HepG2 (cell line): ENCODE results near the gene KCTD1.
"Not testable (repeated sequence)": the region's sequence is repeated elsewhere in the genome, so short reads cannot be mapped to it uniquely, and the experiment has no call there.

Source experiments
- ETV6 ChIP-seq: sonication (generic); formaldehyde crosslinking; conservative IDR thresholded peaks from 2 replicates; pipeline ENCODE4 v1.4.0; 2020; ENCODE audit warnings: missing genetic modification reagents
- EZH2 ChIP-seq: conservative IDR thresholded peaks from 2 replicates; pipeline ENCODE4 v1.6.1; 2012; ENCODE audit warnings: mild to moderate bottlenecking, low read depth, low read length, moderate library complexity
- GABPA ChIP-seq, 2 experiments: IDR thresholded peaks; 2 replicates each; pipeline ENCODE4 v1.6.1; 2011 to 2016; ENCODE audit warnings: low read depth in 2 of 2, low read length in 1 of 2, missing biosample characterization in 1 of 2, missing genetic modification characterization in 1 of 2
- IKZF1 ChIP-seq: fragments of 450-650 bp; IDR thresholded peaks from 2 replicates; pipeline ENCODE4 v1.7.1; 2016
- MAFK ChIP-seq, 2 experiments: IDR thresholded peaks in 1 of 2; conservative IDR thresholded peaks in 1 of 2; 2 replicates each; pipeline ENCODE4 v1.6.1; 2011; ENCODE audit warnings: improper control_type of control experiment in 2 of 2, low read length in 2 of 2
- PHB2 ChIP-seq: fragments of 450-650 bp; IDR thresholded peaks from 2 replicates; pipeline ENCODE4 v1.6.1; 2018; ENCODE audit not compliant: partially characterized antibody
- POLR2A ChIP-seq, 2 experiments: IDR thresholded peaks; 2 replicates each; pipeline ENCODE4 v1.6.1; 2011; ENCODE audit warnings: low read depth in 2 of 2, low read length in 2 of 2, mild to moderate bottlenecking in 1 of 2, moderate library complexity in 1 of 2; ENCODE audit not compliant: insufficient read depth in 1 of 2
- RAD21 ChIP-seq: fragments of 450-650 bp; formaldehyde crosslinking; IDR thresholded peaks from 2 replicates; pipeline ENCODE4 v1.5.0; 2020; ENCODE audit warnings: mild to moderate bottlenecking
- TBL1XR1 ChIP-seq: fragments of 150-350 bp; IDR thresholded peaks from 2 replicates; pipeline ENCODE4 v1.6.1; 2014; ENCODE audit warnings: borderline replicate concordance, low read length; ENCODE audit not compliant: partially characterized antibody
- ZBTB8A ChIP-seq: sonication (generic); formaldehyde crosslinking; IDR thresholded peaks from 2 replicates; pipeline ENCODE4 v1.4.0; 2020; ENCODE audit warnings: mild to moderate bottlenecking, low read depth, missing genetic modification reagents, borderline replicate concordance
- ZFP37 ChIP-seq: sonication (generic); formaldehyde crosslinking; IDR thresholded peaks from 2 replicates; pipeline ENCODE4 v1.4.0; 2020; ENCODE audit warnings: missing genetic modification reagents, borderline replicate concordance
- ZNF260 ChIP-seq: sonication (generic); formaldehyde crosslinking; IDR thresholded peaks from 2 replicates; pipeline ENCODE4 v1.4.0; 2020; ENCODE audit warnings: missing genetic modification reagents, low read depth, mild to moderate bottlenecking, borderline replicate concordance
- TF ChIP-seq, protein P1 (sequence below): sonication (generic); formaldehyde crosslinking; IDR thresholded peaks from 2 replicates; pipeline ENCODE4 v1.4.0; 2020; ENCODE audit warnings: missing genetic modification reagents

DNA sequence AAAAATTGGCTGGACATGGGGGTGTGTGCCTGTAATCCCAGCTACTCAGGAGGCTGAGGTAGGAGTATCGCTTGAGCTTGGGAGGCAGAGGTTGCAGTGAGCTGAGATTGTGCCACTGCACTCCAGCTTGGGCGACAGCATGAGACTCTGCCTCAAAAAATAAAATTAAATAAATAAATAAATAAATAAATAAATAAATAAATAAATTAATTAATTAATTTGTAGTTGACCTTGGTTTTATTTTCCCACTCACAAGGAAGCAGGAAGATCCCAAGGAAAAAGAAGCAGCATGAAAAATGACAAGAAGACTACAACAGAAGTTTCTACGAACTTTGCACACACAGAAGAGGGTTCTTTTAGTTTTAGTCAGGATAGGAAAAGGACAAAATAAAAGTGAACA is 110.7 kb downstream of the KCTD1 start:
- TF ChIP-seq, protein P1, sequence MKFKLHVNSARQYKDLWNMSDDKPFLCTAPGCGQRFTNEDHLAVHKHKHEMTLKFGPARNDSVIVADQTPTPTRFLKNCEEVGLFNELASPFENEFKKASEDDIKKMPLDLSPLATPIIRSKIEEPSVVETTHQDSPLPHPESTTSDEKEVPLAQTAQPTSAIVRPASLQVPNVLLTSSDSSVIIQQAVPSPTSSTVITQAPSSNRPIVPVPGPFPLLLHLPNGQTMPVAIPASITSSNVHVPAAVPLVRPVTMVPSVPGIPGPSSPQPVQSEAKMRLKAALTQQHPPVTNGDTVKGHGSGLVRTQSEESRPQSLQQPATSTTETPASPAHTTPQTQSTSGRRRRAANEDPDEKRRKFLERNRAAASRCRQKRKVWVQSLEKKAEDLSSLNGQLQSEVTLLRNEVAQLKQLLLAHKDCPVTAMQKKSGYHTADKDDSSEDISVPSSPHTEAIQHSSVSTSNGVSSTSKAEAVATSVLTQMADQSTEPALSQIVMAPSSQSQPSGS (CRISPR knock-in tag): not testable (repeated sequence)
- TF ChIP-seq PHB2; RAD21 (CRISPR knock-in tag); ZFP37 (CRISPR knock-in tag); IKZF1; ZNF260 (CRISPR knock-in tag); ETV6; TBL1XR1; MAFK (conservative IDR thresholded peaks at IDR 0.05 in 1 of 2, IDR thresholded peaks at IDR 0.05 in 1 of 2; ENCODE audit: low read length in 2 of 2); POLR2A (IDR thresholded peaks at IDR 0.05; ENCODE audit: insufficient read depth in 1 of 2, low read depth in 2 of 2, low read length in 2 of 2); ZBTB8A (CRISPR knock-in tag); GABPA (IDR thresholded peaks at IDR 0.05; ENCODE audit: low read depth, low read length); GABPA (CRISPR knock-in tag; IDR thresholded peaks at IDR 0.05; ENCODE audit: low read depth); EZH2: not testable (repeated sequence)
